AG10803 (cell line): Measurements from ENCODE around the gene JHY.
"Not testable (repeated sequence)": the region's sequence is repeated elsewhere in the genome, so short reads cannot be mapped to it uniquely, and the experiment has no call there.

Experiments
- DNase-seq: peaks from one replicate; pipeline ENCODE4 v3.0.0; 2010; ENCODE audit warnings: low read depth
- H3K4me3 ChIP-seq: 2 replicates; pipeline ENCODE4 v1.5.1; 2011; ENCODE audit warnings: mild to moderate bottlenecking, low read length, control low read depth
- CTCF ChIP-seq: conservative IDR thresholded peaks from 2 replicates; pipeline ENCODE4 v1.5.1; 2011; ENCODE audit warnings: mild to moderate bottlenecking, low read length, control low read depth, inconsistent platforms

The JHY gene

GRCh38 chr11:122861631-122862030 lies 20.9 kb upstream of the JHY start:
- DNase-seq, result no peak
- no peak overlapping the region for H3K4me3 ChIP-seq
- TF ChIP-seq CTCF, result no peak

GRCh38 chr11:122862091-122862490 lies 20.5 kb upstream of the JHY start:
- H3K4me3 ChIP-seq, result no peak overlapping the region
- DNase-seq, result no peak

GRCh38 chr11:122863154-122863553 lies 19.4 kb upstream of the JHY start:
- H3K4me3 ChIP-seq, DNase-seq: not testable (repeated sequence)

More at GRCh38 chr11:122862091-122862490, 20.5 kb upstream of the JHY start:
- TF ChIP-seq CTCF, result no peak

- H3K4me3 ChIP-seq, result no peak overlapping the region
- peak; percentile 46 for DNase-seq
- TF ChIP-seq CTCF, result peak; percentile 98
Measured at GRCh38 chr11:122863704-122864326, 18.7 kb upstream of the JHY start.

- DNase-seq, result no peak
- H3K4me3 ChIP-seq, result no peak overlapping the region
Measured at GRCh38 chr11:122864386-122865115, 18.0 kb upstream of the JHY start.

GRCh38 chr11:122869622-122870021 lies 12.9 kb upstream of the JHY start:
- no peak for TF ChIP-seq CTCF
- DNase-seq, result no peak
- H3K4me3 ChIP-seq, result no peak overlapping the region

More at GRCh38 chr11:122864386-122865115, 18.0 kb upstream of the JHY start:
- no peak for TF ChIP-seq CTCF

- no peak overlapping the region for H3K4me3 ChIP-seq
- no peak for DNase-seq
- no peak for TF ChIP-seq CTCF
Measured at GRCh38 chr11:122871302-122871701, 11.3 kb upstream of the JHY start.
